IMR-90 (cell line): ENCODE measurements around the gene OLFML1. TPM values are rescaled to one million over a fixed set of nuclear protein-coding genes. Genes with fewer than 3 reads are reported as not detected.

Experiments
- ATAC-seq: fragments of 200-7000 bp; cut with Tn5 transposase; 2 replicates; pipeline ENCODE4 v1.9.1; 2020; ENCODE audit warnings: low read depth, mild to moderate bottlenecking, moderate library complexity
- BruUV-seq: library from RNA; stranded (reverse); fragments of 400-500 nt; replicated peaks from 2 replicates; lab custom pipeline; 2021; lab: Mats Ljungman, UMichigan
- CTCF ChIA-PET: fragments of 300-600 bp; formaldehyde crosslinking; extraction: SDS; loops from one replicate; lab custom pipeline; 2021; ENCODE audit warnings: antibody characterized with exemption; lab: Yijun Ruan, JAX
- POLR2A ChIA-PET: fragments of 300-600 bp; sonication (Branson Sonifier 250); formaldehyde crosslinking; loops from one replicate; lab custom pipeline; 2022; ENCODE audit warnings: antibody characterized with exemption; ENCODE audit not compliant: unreplicated experiment; lab: Charles Lee
- DNase-seq: peaks from one replicate; pipeline ENCODE4 v3.0.0; 2013
- H2AFZ ChIP-seq: replicated peaks from 2 replicates; pipeline ENCODE3; 2013; ENCODE audit warnings: low read length, mild to moderate bottlenecking; ENCODE audit not compliant: poor library complexity
- H2AK5ac ChIP-seq: 2 replicates; pipeline ENCODE4 v1.6.1; 2013; ENCODE audit warnings: low read depth, low read length, inconsistent platforms
- H2AK9ac ChIP-seq: replicated peaks from 2 replicates; pipeline ENCODE3; 2013; ENCODE audit warnings: mild to moderate bottlenecking, low read depth, low read length, moderate library complexity; ENCODE audit not compliant: poor library complexity
- H2BK120ac ChIP-seq: 2 replicates; pipeline ENCODE4 v1.6.1; 2013; ENCODE audit warnings: low read depth, low read length, inconsistent platforms
- H2BK15ac ChIP-seq: 3 replicates; pipeline ENCODE4 v1.6.1; 2013; ENCODE audit warnings: low read depth, low read length, inconsistent platforms
- H2BK20ac ChIP-seq: 2 replicates; pipeline ENCODE4 v1.6.1; 2013; ENCODE audit warnings: low read depth, mild to moderate bottlenecking, inconsistent platforms, low read length, moderate library complexity
- H2BK5ac ChIP-seq: 2 replicates; pipeline ENCODE4 v1.6.1; 2013; ENCODE audit warnings: mild to moderate bottlenecking, low read depth, low read length, inconsistent platforms; ENCODE audit not compliant: poor library complexity, severe bottlenecking
- H3K14ac ChIP-seq: replicated peaks from 2 replicates; pipeline ENCODE4 v1.6.1; 2013; ENCODE audit warnings: low read depth, low read length, inconsistent platforms
- H3K18ac ChIP-seq: 2 replicates; pipeline ENCODE4 v1.6.1; 2013; ENCODE audit warnings: low read depth, low read length, control low read depth
- H3K23ac ChIP-seq: 2 replicates; pipeline ENCODE4 v1.6.1; 2013; ENCODE audit warnings: low read depth, low read length, inconsistent platforms
- H3K27ac ChIP-seq: 2 replicates; pipeline ENCODE4 v1.5.1; 2013; ENCODE audit warnings: mild to moderate bottlenecking, control low read depth, low read length; ENCODE audit not compliant: insufficient read depth
- H3K27me3 ChIP-seq: 2 replicates; pipeline ENCODE4 v1.6.1; 2013; ENCODE audit warnings: low read length; ENCODE audit not compliant: control insufficient read depth, insufficient read depth
- H3K36me3 ChIP-seq: 2 replicates; pipeline ENCODE4 v1.6.1; 2013; ENCODE audit warnings: low read length, mixed read lengths; ENCODE audit not compliant: control insufficient read depth, insufficient read depth
- H3K4ac ChIP-seq: 2 replicates; pipeline ENCODE4 v1.6.1; 2013; ENCODE audit warnings: low read depth, low read length, inconsistent platforms
- H3K4me1 ChIP-seq: 2 replicates; pipeline ENCODE4 v1.6.1; 2013; ENCODE audit warnings: low read length, mixed read lengths; ENCODE audit not compliant: control insufficient read depth, insufficient read depth
- H3K4me2 ChIP-seq: 2 replicates; pipeline ENCODE4 v1.6.1; 2013; ENCODE audit warnings: low read depth, mild to moderate bottlenecking, control low read depth, low read length, moderate library complexity
- H3K4me3 ChIP-seq: 2 replicates; pipeline ENCODE4 v1.5.1; 2013; ENCODE audit warnings: low read depth, mild to moderate bottlenecking, control low read depth, low read length, moderate library complexity; ENCODE audit not compliant: insufficient read depth
- H3K56ac ChIP-seq: 2 replicates; pipeline ENCODE4 v1.6.1; 2013; ENCODE audit warnings: low read length, inconsistent platforms; ENCODE audit not compliant: insufficient read depth; ENCODE audit errors: extremely low read depth
- H3K79me1 ChIP-seq, 2 experiments: 2 replicates each; pipeline ENCODE4 v1.6.1; 2013; ENCODE audit warnings: low read length in 2 of 2, inconsistent platforms in 1 of 2, low read depth in 1 of 2
- H3K9ac ChIP-seq: 2 replicates; pipeline ENCODE4 v1.6.1; 2013; ENCODE audit warnings: low read depth, low read length, control low read depth
- H3K9me1 ChIP-seq: 2 replicates; pipeline ENCODE4 v1.6.1; 2013; ENCODE audit warnings: low read length, inconsistent platforms; ENCODE audit not compliant: insufficient read depth
- H3K9me3 ChIP-seq: 2 replicates; pipeline ENCODE4 v1.6.1; 2013; ENCODE audit warnings: low read length; ENCODE audit not compliant: control insufficient read depth, insufficient read depth
- H4K20me1 ChIP-seq: 2 replicates; pipeline ENCODE4 v1.6.1; 2013; ENCODE audit warnings: low read length, inconsistent platforms; ENCODE audit not compliant: insufficient read depth
- H4K5ac ChIP-seq: 2 replicates; pipeline ENCODE4 v1.6.1; 2013; ENCODE audit warnings: mild to moderate bottlenecking, low read depth, low read length, control low read depth
- H4K8ac ChIP-seq, 2 experiments: 2 replicates each; pipeline ENCODE4 v1.6.1; 2013; ENCODE audit warnings: low read depth in 2 of 2, low read length in 2 of 2, control low read depth in 1 of 2, inconsistent platforms in 1 of 2
- H4K91ac ChIP-seq: 2 replicates; pipeline ENCODE4 v1.6.1; 2013; ENCODE audit warnings: low read depth, low read length, inconsistent platforms; ENCODE audit not compliant: insufficient read depth
- CEBPB ChIP-seq: IDR thresholded peaks from 2 replicates; pipeline ENCODE4 v1.6.1; 2012; ENCODE audit warnings: low read depth, low read length, improper control_type of control experiment
- CHD1 ChIP-seq: IDR thresholded peaks from 2 replicates; pipeline ENCODE4 v1.6.1; 2012; ENCODE audit warnings: low read depth, low read length, improper control_type of control experiment
- CTCF ChIP-seq: conservative IDR thresholded peaks from 2 replicates; pipeline ENCODE4 v1.5.1; 2012; ENCODE audit warnings: mild to moderate bottlenecking, low read depth, low read length, improper control_type of control experiment
- ELK1 ChIP-seq: fragments of 150-350 bp; IDR thresholded peaks from 2 replicates; pipeline ENCODE4 v1.6.1; 2016; ENCODE audit warnings: low read depth, mild to moderate bottlenecking, low read length, moderate library complexity, borderline replicate concordance
- MAZ ChIP-seq: IDR thresholded peaks from 2 replicates; pipeline ENCODE4 v1.6.1; 2012; ENCODE audit warnings: low read depth, mild to moderate bottlenecking, low read length, improper control_type of control experiment, moderate library complexity, borderline replicate concordance
- MXI1 ChIP-seq: IDR thresholded peaks from 2 replicates; pipeline ENCODE4 v1.6.1; 2012; ENCODE audit warnings: low read depth, mild to moderate bottlenecking, low read length, moderate library complexity, borderline replicate concordance
- NFE2L2 ChIP-seq: fragments of 150-350 bp; IDR thresholded peaks from 2 replicates; pipeline ENCODE4 v1.6.1; 2016; ENCODE audit warnings: low read depth, mild to moderate bottlenecking, low read length
- POLR2A ChIP-seq: IDR thresholded peaks from 2 replicates; pipeline ENCODE4 v1.6.1; 2012; ENCODE audit warnings: mild to moderate bottlenecking, low read depth, low read length
- RAD21 ChIP-seq: IDR thresholded peaks from 2 replicates; pipeline ENCODE4 v1.6.1; 2012; ENCODE audit warnings: low read length, improper control_type of control experiment
- RCOR1 ChIP-seq: IDR thresholded peaks from 2 replicates; pipeline ENCODE4 v1.6.1; 2012; ENCODE audit warnings: mild to moderate bottlenecking, low read length, improper control_type of control experiment; ENCODE audit not compliant: insufficient replicate concordance
- RFX5 ChIP-seq: IDR thresholded peaks from 2 replicates; pipeline ENCODE4 v1.8.0; 2012; ENCODE audit warnings: low read depth, mild to moderate bottlenecking, low read length, moderate library complexity
- SMC3 ChIP-seq: fragments of 150-350 bp; IDR thresholded peaks from 2 replicates; pipeline ENCODE4 v1.6.1; 2016; ENCODE audit warnings: low read depth, mild to moderate bottlenecking, antibody characterized with exemption, low read length, moderate library complexity
- USF2 ChIP-seq: fragments of 150-350 bp; IDR thresholded peaks from 2 replicates; pipeline ENCODE4 v1.6.1; 2017; ENCODE audit warnings: mild to moderate bottlenecking, antibody characterized with exemption, low read length, low read depth
- WGBS, 2 experiments: methylation state at CpG; one replicate each; pipeline versions ENCODE4 v1.1.5 to v1.1.7; 2013; ENCODE audit warnings: missing lambda C conversion rate in 2 of 2; ENCODE audit not compliant: insufficient read length in 1 of 2; ENCODE audit errors: extremely low coverage in 2 of 2; 5-methylcytosine and 5-hydroxymethylcytosine counted together
- dilution Hi-C: fragments of 300-500 bp; cut with HindIII; formaldehyde crosslinking; loops from one replicate; pipeline ENCODE4 v1.14.3; 2018; ENCODE audit warnings: low sequenced_read_pairs; ENCODE audit not compliant: unreplicated experiment
- in situ Hi-C: fragments of 300-500 bp; cut with MboI; formaldehyde crosslinking; loops from 3 replicates; pipeline ENCODE4 v1.14.3; 2019; ENCODE audit warnings: low sequenced_read_pairs, inconsistent platforms, mixed read lengths
- intact Hi-C: fragments of 100-400 bp; cut with micrococcal nuclease; formaldehyde crosslinking; loops from 2 replicates; pipeline ENCODE4 v1.10.0; 2022
- polyA plus RNA-seq, 3 experiments: library from polyadenylated mRNA; depleted of rRNA; stranded (reverse); fragments of >200 nt; gene quantifications; 2 replicates each; pipeline ENCODE4 v1.2.3, GENCODE V29; 2012; ENCODE audit warnings: low replicate concordance in 1 of 3
- total RNA-seq: library from RNA; depleted of rRNA; stranded (reverse); fragments of >200 nt; gene quantifications from 2 replicates; pipeline ENCODE4 v1.2.3, GENCODE V29; 2012

Gene OLFML1
- total and polyA plus RNA-seq, 2 of the 4 experiments (the other 2 are of a cell fraction), result 0.10 to 0.18 TPM

- H3K27ac ChIP-seq, result no peak overlapping the region
- no peak overlapping the region for H2AK9ac ChIP-seq
- no peak for ATAC-seq
- H4K91ac ChIP-seq, result no peak overlapping the region
- no peak overlapping the region for H2AFZ ChIP-seq
- H3K36me3 ChIP-seq, result no peaks in the 10 kb centered on the region
- H3K18ac ChIP-seq, result no peak overlapping the region
- no peak overlapping the region for H3K23ac ChIP-seq
- H3K4me2 ChIP-seq, result no peak overlapping the region
- H2BK120ac ChIP-seq, result no peak overlapping the region
- POLR2A ChIA-PET, result no interaction called here
- dilution Hi-C loops (no loop called here), intact Hi-C loops (no loop called here), in situ Hi-C loops (no loop called here)
- H2BK15ac ChIP-seq, result no peak overlapping the region
- TF ChIP-seq RCOR1, result no peak
- TF ChIP-seq NFE2L2, result no peak
- no peak for TF ChIP-seq POLR2A
- TF ChIP-seq MXI1, result no peak
- TF ChIP-seq CTCF, result no peak
- TF ChIP-seq MAZ, result no peak
- TF ChIP-seq CHD1, result no peak
- TF ChIP-seq SMC3, result no peak
- no peak for TF ChIP-seq CEBPB
- no peak for TF ChIP-seq ELK1
- TF ChIP-seq RAD21, result no peak
- TF ChIP-seq RFX5, result no peak
- TF ChIP-seq USF2, result no peak
- H2BK20ac ChIP-seq, result no peak overlapping the region
- H3K56ac ChIP-seq, result no peak overlapping the region
- H2AK5ac ChIP-seq, result no peak overlapping the region
- H2BK5ac ChIP-seq, result no peak overlapping the region
- H3K9ac ChIP-seq, result no peak overlapping the region
- H3K9me1 ChIP-seq, result no peaks in the 10 kb centered on the region
- H3K4me3 ChIP-seq, result no peak overlapping the region
- no TSS peak for BruUV-seq
- no peaks in the 10 kb centered on the region for H3K4me1 ChIP-seq
- no peaks in the 10 kb centered on the region for H3K9me3 ChIP-seq
- no peak for DNase-seq
- H4K20me1 ChIP-seq, result no peaks in the 10 kb centered on the region
- H4K5ac ChIP-seq, result no peak overlapping the region
- no peak overlapping the region for H3K14ac ChIP-seq
- WGBS, 2 experiments, result no CpG with 5 or more reads among the region's 2 CpGs
- no peaks in the 10 kb centered on the region for H3K79me1 ChIP-seq
- H4K8ac ChIP-seq, result no peak overlapping the region
- no peak overlapping the region for H3K4ac ChIP-seq
- no peaks in the 10 kb centered on the region for H3K27me3 ChIP-seq
- CTCF ChIA-PET, result no interaction called here
These were observed 8.4 kb downstream of the OLFML1 start for GRCh38 chr11:7493670-7494069.
